Subcutaneous adipose tissue (tissue), 4 donors: Measurements from ENCODE around the gene ACSL1. TPM values are rescaled to one million over a fixed set of nuclear protein-coding genes. Genes with fewer than 3 reads are reported as not detected.

Experiments used
- CTCF ChIP-seq: fragments of 450-650 bp; IDR thresholded peaks from one replicate; pipeline ENCODE4 v1.5.1; 2016; ENCODE audit warnings: low read depth, mild to moderate bottlenecking, control low read depth, antibody characterized with exemption, moderate library complexity
- total RNA-seq, 4 donors: library from RNA; depleted of rRNA; stranded (reverse); fragments of >200 nt; gene quantifications; one replicate each; pipeline ENCODE4 v1.1.0, GENCODE V29; 2016

ACSL1 gene
- total RNA-seq, 4 donors from 2014 or later, result 656 to 1,818 (median 1,286) TPM

- no peak for TF ChIP-seq CTCF
These were observed 84.8 kb downstream of the ACSL1 start for GRCh38 chr4:184740980-184741391.

GRCh38 chr4:184734758-184735157, 91.0 kb downstream of the ACSL1 start:
- no peak for TF ChIP-seq CTCF

- TF ChIP-seq CTCF, result no peak
These were observed 91.9 kb downstream of the ACSL1 start, which contains the start of gene CENPU for GRCh38 chr4:184733654-184734524. Gene CENPU (minus strand): TSS chr4:184734096. CDS start chr4:184734062, 34 bp downstream.

GRCh38 chr4:184732126-184732525, 93.6 kb downstream of the ACSL1 start:
- TF ChIP-seq CTCF, result no peak

- no peak for TF ChIP-seq CTCF
These were observed 94.7 kb downstream of the ACSL1 start for GRCh38 chr4:184731056-184731455.

- no peak for TF ChIP-seq CTCF
These were observed 95.8 kb downstream of the ACSL1 start for GRCh38 chr4:184729946-184730345.

- TF ChIP-seq CTCF, result no peak
These were observed 96.9 kb downstream of the ACSL1 start for GRCh38 chr4:184728858-184729257.
